Stomach smooth muscle (tissue), 2 donors: Measurements from ENCODE around the gene PLPP3.
A peak's percentile ranks its signal among the peaks of the same experiment; 100 is the strongest.
"Not testable (repeated sequence)": the region's sequence is repeated elsewhere in the genome, so short reads cannot be mapped to it uniquely, and the experiment has no call there.

Experiments used
- H3K27ac ChIP-seq: one replicate; pipeline ENCODE4 v1.7.0; 2013; ENCODE audit warnings: mild to moderate bottlenecking, low read length, inconsistent platforms
- H3K27me3 ChIP-seq, 2 donors: one replicate each; pipeline ENCODE4 v1.7.0; 2013; ENCODE audit warnings: low read length in 2 of 2; ENCODE audit not compliant: insufficient read depth in 2 of 2, control insufficient read depth in 1 of 2
- H3K36me3 ChIP-seq, 2 donors: one replicate each; pipeline ENCODE4 v1.7.0; 2013; ENCODE audit warnings: low read length in 2 of 2; ENCODE audit not compliant: control insufficient read depth in 2 of 2, insufficient read depth in 2 of 2
- H3K4me1 ChIP-seq: one replicate; pipeline ENCODE4 v1.7.0; 2013; ENCODE audit warnings: low read length; ENCODE audit not compliant: control insufficient read depth, insufficient read depth
- H3K4me3 ChIP-seq, 2 donors: one replicate each; pipeline ENCODE4 v1.7.0; 2013; ENCODE audit warnings: low read length in 2 of 2
- H3K9ac ChIP-seq, 2 donors: one replicate each; pipeline ENCODE4 v1.7.0; 2013; ENCODE audit warnings: low read length in 2 of 2, mild to moderate bottlenecking in 1 of 2
- H3K9me3 ChIP-seq, 2 donors: one replicate each; pipeline ENCODE4 v1.7.0; 2013; ENCODE audit warnings: low read length in 2 of 2; ENCODE audit not compliant: control insufficient read depth in 2 of 2
- donor health status: healthy.
- donor health status: Pancreatic carcinoma.

Gene PLPP3

GRCh38 chr1:56578963-56579875 is at the start of gene PLPP3:
TSS of gene PLPP3 (minus strand) at chr1:56579563. CDS start at chr1:56579016, 547 bp downstream.
- H3K4me1 ChIP-seq: peaks cover 18% of the 10 kb centered on the region
- no peaks in the 10 kb centered on the region for H3K36me3 ChIP-seq
- peak within 1 kb of the TSS; percentile 84 for H3K27ac ChIP-seq
- no peaks in the 10 kb centered on the region for H3K9me3 ChIP-seq
- peak within 1 kb of the TSS; percentile 80 to 81 for H3K9ac ChIP-seq
- no peaks in the 10 kb centered on the region for H3K27me3 ChIP-seq
- H3K4me3 ChIP-seq: peak within 1 kb of the TSS; percentile 93 to 95

- no peak overlapping the region for H3K9ac ChIP-seq
- H3K4me3 ChIP-seq: no peak overlapping the region
- H3K9me3 ChIP-seq: no peaks in the 10 kb centered on the region
- H3K4me1 ChIP-seq: no peaks in the 10 kb centered on the region
- H3K36me3 ChIP-seq: no peaks in the 10 kb centered on the region
- no peaks in the 10 kb centered on the region for H3K27me3 ChIP-seq
- H3K27ac ChIP-seq: no peak overlapping the region
Observed at GRCh38 chr1:56627636-56628039, 48.3 kb upstream of the PLPP3 start.

- H3K4me1 ChIP-seq: no peaks in the 10 kb centered on the region
- H3K9ac ChIP-seq: no peak overlapping the region
- no peaks in the 10 kb centered on the region for H3K9me3 ChIP-seq
- H3K4me3 ChIP-seq: no peak overlapping the region
- no peak overlapping the region for H3K27ac ChIP-seq
- no peaks in the 10 kb centered on the region for H3K36me3 ChIP-seq
- no peaks in the 10 kb centered on the region for H3K27me3 ChIP-seq
Observed at GRCh38 chr1:56627019-56627635, 47.8 kb upstream of the PLPP3 start.

GRCh38 chr1:56626546-56626945 is 47.2 kb upstream of the PLPP3 start:
- Histone ChIP-seq H3K4me3 (no peak overlapping the region), H3K27ac (no peak overlapping the region), H3K9ac (no peak overlapping the region), H3K9me3 (no peaks in the 10 kb centered on the region), H3K36me3 (no peaks in the 10 kb centered on the region), H3K4me1 (no peaks in the 10 kb centered on the region), H3K27me3 (no peaks in the 10 kb centered on the region)

GRCh38 chr1:56625819-56626440 is 46.6 kb upstream of the PLPP3 start:
- H3K27me3 ChIP-seq: no peaks in the 10 kb centered on the region
- no peaks in the 10 kb centered on the region for H3K4me1 ChIP-seq
- H3K27ac ChIP-seq: no peak overlapping the region
- H3K9ac ChIP-seq: no peak overlapping the region
- H3K4me3 ChIP-seq: no peak overlapping the region
- H3K9me3 ChIP-seq: no peaks in the 10 kb centered on the region
- H3K36me3 ChIP-seq: no peaks in the 10 kb centered on the region

- no peak overlapping the region for H3K27ac ChIP-seq
- H3K9me3 ChIP-seq: no peaks in the 10 kb centered on the region
- H3K4me3 ChIP-seq: no peak overlapping the region
- no peak overlapping the region for H3K9ac ChIP-seq
- no peaks in the 10 kb centered on the region for H3K36me3 ChIP-seq
- H3K4me1 ChIP-seq: no peaks in the 10 kb centered on the region
- H3K27me3 ChIP-seq: no peaks in the 10 kb centered on the region
Observed at GRCh38 chr1:56617141-56617540, 37.8 kb upstream of the PLPP3 start.

- not testable (repeated sequence) for H3K9me3 ChIP-seq, H3K27ac ChIP-seq, H3K4me1 ChIP-seq, H3K36me3 ChIP-seq, H3K4me3 ChIP-seq, H3K9ac ChIP-seq, H3K27me3 ChIP-seq
Observed at GRCh38 chr1:56610770-56611169, 31.4 kb upstream of the PLPP3 start.

- not testable (repeated sequence) for H3K27me3 ChIP-seq, H3K4me1 ChIP-seq, H3K9ac ChIP-seq, H3K36me3 ChIP-seq, H3K4me3 ChIP-seq, H3K9me3 ChIP-seq, H3K27ac ChIP-seq
Observed at GRCh38 chr1:56610097-56610496, 30.7 kb upstream of the PLPP3 start.

GRCh38 chr1:56595397-56596191 is 16.2 kb upstream of the PLPP3 start:
- H3K4me3 ChIP-seq, H3K27ac ChIP-seq, H3K9ac ChIP-seq, H3K9me3 ChIP-seq, H3K27me3 ChIP-seq, H3K4me1 ChIP-seq, H3K36me3 ChIP-seq: not testable (repeated sequence)

GRCh38 chr1:56591909-56592308 is 12.5 kb upstream of the PLPP3 start:
- no peak overlapping the region for H3K27ac ChIP-seq
- H3K27me3 ChIP-seq: no peaks in the 10 kb centered on the region
- no peak overlapping the region for H3K4me3 ChIP-seq
- H3K9ac ChIP-seq: no peak overlapping the region
- no peaks in the 10 kb centered on the region for H3K9me3 ChIP-seq
- H3K4me1 ChIP-seq: no peaks in the 10 kb centered on the region
- no peaks in the 10 kb centered on the region for H3K36me3 ChIP-seq
